SU-DHL-6 (cell line): ENCODE results near the gene EXOC6B.

ENCODE experiments used
- EZH2phosphoT487 ChIP-seq: fragments of 200-600 bp; sonication (generic), shearing (Covaris generic); conservative IDR thresholded peaks from 2 replicates; pipeline ENCODE4 v1.6.1; 2018; ENCODE audit warnings: mild to moderate bottlenecking, antibody characterized with exemption, low read length, moderate library complexity, mixed read lengths
- TF ChIP-seq, protein P1 (sequence below): fragments of 200-600 bp; sonication (generic); IDR thresholded peaks from one replicate; pipeline ENCODE4 v1.5.1; 2017; ENCODE audit warnings: antibody characterized with exemption, mild to moderate bottlenecking, low read length, moderate library complexity; ENCODE audit not compliant: insufficient read depth, poor library complexity, severe bottlenecking

DNA sequence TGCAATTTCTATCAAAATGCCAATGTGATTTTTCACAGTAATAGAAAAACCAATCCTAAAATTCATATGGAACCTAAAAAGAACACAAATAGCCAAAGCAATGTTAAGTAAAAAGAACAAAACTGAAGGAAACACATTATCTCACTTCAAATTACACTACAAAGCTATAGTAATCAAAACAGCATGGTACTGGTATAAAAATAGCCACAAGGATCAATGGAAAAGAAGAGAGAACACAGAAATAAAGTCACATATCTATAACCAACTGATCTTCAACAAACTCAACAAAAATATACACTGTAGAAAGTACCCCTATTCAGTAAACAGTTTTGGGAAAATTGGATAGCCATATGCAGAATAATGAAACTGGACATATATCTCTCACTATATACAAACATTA is 426.0 kb downstream of the EXOC6B start:
- TF ChIP-seq, protein P1, sequence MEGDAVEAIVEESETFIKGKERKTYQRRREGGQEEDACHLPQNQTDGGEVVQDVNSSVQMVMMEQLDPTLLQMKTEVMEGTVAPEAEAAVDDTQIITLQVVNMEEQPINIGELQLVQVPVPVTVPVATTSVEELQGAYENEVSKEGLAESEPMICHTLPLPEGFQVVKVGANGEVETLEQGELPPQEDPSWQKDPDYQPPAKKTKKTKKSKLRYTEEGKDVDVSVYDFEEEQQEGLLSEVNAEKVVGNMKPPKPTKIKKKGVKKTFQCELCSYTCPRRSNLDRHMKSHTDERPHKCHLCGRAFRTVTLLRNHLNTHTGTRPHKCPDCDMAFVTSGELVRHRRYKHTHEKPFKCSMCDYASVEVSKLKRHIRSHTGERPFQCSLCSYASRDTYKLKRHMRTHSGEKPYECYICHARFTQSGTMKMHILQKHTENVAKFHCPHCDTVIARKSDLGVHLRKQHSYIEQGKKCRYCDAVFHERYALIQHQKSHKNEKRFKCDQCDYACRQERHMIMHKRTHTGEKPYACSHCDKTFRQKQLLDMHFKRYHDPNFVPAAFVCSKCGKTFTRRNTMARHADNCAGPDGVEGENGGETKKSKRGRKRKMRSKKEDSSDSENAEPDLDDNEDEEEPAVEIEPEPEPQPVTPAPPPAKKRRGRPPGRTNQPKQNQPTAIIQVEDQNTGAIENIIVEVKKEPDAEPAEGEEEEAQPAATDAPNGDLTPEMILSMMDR: no peak
- TF ChIP-seq EZH2phosphoT487: no peak
